GM12801 (cell line): ENCODE data around the gene SETD2.

ENCODE experiments used
- TF ChIP-seq, protein P1 (sequence below): IDR thresholded peaks from one replicate; pipeline ENCODE4 v1.5.1; 2011; ENCODE audit warnings: control low read depth; ENCODE audit not compliant: insufficient read length; ENCODE audit errors: extremely low read depth

Gene SETD2

DNA sequence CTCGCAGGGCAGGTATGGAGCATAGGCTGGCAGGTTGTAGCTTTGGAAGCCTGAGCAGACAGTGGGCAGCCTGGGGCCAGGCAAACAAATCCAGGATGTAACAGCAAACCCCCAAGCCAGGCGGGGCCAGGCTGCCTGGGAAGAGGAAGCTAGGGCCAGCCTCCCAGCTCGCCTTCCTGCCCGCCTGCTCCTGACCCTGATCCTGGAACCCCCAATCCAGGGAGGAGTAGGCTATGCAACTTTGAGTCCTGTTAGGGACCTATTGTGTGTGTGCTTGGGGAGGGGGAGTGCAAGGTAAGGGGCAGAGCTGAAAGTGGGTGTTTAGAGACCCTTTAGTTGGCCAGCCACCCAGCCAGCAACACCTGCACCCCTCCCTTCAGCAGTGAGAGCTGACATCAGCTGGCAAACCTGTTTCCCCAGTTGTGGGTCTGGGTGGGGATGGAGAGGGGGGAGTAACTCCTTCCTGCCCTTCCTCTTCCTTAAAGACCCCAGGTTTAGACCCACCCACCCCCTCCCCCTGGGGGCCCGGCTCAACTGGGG is 181.9 kb downstream of the SETD2 start:
- TF ChIP-seq, protein P1, sequence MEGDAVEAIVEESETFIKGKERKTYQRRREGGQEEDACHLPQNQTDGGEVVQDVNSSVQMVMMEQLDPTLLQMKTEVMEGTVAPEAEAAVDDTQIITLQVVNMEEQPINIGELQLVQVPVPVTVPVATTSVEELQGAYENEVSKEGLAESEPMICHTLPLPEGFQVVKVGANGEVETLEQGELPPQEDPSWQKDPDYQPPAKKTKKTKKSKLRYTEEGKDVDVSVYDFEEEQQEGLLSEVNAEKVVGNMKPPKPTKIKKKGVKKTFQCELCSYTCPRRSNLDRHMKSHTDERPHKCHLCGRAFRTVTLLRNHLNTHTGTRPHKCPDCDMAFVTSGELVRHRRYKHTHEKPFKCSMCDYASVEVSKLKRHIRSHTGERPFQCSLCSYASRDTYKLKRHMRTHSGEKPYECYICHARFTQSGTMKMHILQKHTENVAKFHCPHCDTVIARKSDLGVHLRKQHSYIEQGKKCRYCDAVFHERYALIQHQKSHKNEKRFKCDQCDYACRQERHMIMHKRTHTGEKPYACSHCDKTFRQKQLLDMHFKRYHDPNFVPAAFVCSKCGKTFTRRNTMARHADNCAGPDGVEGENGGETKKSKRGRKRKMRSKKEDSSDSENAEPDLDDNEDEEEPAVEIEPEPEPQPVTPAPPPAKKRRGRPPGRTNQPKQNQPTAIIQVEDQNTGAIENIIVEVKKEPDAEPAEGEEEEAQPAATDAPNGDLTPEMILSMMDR, result no peak

DNA sequence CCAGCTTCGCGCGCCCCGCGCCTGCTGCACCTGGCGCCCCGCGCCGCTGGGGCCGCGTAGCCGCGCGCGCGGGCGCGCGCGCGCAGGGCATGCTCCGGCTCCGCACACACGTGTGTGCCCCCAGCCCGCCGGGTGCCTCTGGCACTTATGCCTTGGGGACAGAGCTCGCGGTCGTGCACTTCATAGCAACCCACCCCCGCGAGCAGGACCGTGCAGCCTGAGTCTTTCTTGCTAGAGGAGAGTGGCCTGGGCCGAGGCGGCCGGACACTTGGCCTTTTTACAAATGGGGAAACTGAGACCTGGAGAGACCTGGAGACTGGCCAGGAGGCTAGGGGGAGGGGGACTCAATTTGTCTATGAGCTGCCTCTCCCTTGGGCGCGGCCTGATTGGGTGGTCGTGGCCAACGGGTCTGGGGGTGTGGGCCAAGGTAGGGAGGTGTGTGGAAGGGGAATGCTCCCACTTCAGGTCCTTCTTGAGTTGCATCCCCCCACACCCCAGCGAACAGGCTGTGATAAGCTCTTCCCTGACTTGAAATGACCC is 183.9 kb downstream of the SETD2 start:
- TF ChIP-seq, protein P1, result no peak

DNA sequence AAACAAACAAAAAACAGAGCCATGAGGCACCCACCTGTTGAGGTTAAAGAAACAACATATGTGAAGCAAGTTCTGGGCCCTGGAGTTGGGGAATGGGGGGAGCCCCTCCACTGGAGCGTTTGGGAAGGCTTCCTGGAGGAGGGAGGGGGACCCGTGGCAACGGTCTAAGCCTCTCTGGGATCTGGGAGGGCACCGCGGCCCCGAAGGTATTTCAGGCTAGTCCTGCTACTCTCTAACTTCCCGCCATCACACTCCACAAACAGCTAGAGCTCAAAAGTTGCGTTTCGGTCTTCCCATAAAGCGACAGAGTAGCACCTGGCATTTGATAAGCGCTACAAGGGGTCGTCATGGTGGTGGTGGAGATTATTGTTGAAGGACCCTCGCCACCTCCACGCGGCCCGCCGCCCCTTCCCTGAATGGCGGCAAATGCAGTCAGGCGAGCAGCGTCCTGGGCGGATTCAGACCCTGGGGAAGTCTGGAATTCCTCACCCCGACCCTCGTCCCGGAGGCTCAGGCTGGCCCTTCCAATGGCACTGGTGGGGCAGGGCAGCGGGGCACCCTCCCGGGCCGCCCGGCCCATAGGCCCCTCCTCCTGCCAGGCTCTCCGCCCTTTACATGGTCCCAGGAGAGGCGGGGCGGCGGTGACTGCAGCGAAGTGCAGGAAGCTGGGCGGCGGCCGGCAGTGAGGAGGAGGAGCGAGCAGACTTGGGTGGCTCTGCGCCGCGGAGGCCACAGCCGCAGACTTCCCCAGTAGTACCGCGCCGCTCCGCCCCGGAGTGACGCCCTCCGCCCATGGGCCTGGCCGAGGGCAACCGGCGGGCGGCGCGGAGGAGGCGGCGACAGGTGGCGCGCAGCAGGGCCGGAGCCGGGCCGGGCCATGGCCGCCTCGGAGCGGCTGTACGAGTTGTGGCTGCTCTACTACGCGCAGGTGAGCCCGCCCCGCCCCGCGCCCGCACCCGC is 184.6 kb downstream of the SETD2 start, which contains the start of gene NBEAL2:
TSS of gene NBEAL2 (plus strand) at position 682 of the 960 bp plus-strand sequence. CDS start at position 878, 196 bp downstream.
- TF ChIP-seq, protein P1, result no peak

DNA sequence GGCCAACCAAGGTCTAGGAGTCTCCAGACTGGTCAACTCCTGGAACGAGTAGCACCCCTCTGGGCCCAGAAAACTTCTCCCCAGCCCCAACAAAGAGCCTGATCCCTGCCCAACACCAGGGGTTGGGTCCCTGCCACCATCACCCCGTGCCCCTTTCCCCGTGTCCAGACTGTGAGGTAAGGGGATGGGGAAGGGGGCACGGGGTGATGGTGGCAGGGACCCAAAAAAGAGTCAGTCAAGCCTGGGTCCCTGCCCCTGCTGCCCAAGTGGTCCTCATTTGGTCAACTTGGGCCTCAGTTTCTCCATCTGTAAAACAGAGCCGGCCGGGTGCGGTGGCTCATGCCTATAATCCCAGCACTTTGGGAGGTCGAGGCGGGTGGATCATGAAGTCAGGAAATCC is 185.5 kb downstream of the SETD2 start:
- TF ChIP-seq, protein P1, result no peak

DNA sequence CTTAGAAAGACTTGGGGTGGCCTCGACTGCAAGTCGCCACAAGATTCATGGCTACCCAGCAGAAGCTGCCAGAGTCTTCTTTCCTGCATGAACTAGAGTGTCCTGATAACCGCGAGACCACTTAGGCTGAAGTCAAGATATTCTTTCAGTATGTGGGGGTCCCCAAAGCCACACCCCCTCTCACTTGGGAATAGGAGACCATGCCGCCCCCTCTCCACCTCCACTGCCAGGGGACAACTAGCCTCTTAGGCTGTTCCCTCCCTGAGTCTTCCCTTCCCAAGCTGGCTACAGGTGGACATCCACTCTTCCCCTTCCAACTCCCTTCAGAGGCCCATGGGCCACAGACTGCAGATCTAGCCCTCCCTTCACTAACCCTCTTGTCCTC is 186.1 kb downstream of the SETD2 start:
- TF ChIP-seq, protein P1, result no peak

DNA sequence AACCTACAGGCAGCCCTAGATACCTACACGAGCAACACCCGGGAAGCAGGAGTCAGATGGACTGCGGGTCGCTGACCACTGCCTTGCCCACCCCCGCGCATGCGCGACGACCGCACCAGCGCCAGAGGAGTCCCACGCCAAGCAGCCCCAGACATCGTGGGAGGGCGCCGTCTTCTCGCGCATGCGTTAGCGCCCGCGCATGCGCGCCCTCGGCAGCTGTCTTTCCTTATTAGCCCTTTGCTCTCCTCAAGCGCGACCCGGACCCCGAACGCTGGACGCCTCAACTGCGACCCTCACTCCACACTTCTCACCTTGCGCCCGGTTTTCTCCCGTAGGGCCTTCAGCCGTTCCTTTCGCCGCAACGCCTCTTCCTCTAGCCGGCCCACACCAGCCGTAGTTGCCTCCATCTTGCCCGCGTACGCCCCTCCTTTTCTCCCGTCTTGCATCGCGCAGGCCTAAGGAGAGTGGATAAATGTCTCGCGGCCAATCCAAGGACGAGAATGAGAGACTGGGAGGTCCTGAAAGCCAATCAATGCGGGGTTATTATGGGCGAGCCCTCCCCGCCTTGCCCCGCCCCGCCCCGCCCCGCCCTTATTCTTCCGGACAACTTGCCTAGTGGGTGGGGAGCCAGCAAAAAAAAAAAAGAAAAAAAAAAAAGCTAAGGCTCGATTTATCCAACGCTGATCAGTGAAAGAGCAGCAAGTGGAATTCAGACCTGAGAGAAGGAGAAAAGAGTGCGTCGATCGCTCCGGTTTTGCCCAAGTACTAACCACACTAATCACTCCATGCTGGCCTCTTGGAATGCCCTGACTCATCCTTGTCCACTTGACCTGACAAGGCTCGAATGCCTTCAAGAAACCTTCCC is 187.4 kb downstream of the SETD2 start, which contains the start of gene CCDC12:
TSS of gene CCDC12 (minus strand) at position 420 of the 865 bp plus-strand sequence. CDS start at position 407, 13 bp downstream.
- TF ChIP-seq, protein P1, result no peak
